GM12874 (cell line): Measurements from ENCODE around the gene EED.

Source experiments
- TF ChIP-seq, protein P1 (sequence below): IDR thresholded peaks from 2 replicates; pipeline ENCODE4 v1.5.1; 2011; ENCODE audit warnings: low read depth, mild to moderate bottlenecking, control low read depth, low read length, moderate library complexity; ENCODE audit not compliant: insufficient read depth

EED gene

GRCh38 chr11:86234831-86235461 is 9.6 kb upstream of the EED start:
- TF ChIP-seq, protein P1, sequence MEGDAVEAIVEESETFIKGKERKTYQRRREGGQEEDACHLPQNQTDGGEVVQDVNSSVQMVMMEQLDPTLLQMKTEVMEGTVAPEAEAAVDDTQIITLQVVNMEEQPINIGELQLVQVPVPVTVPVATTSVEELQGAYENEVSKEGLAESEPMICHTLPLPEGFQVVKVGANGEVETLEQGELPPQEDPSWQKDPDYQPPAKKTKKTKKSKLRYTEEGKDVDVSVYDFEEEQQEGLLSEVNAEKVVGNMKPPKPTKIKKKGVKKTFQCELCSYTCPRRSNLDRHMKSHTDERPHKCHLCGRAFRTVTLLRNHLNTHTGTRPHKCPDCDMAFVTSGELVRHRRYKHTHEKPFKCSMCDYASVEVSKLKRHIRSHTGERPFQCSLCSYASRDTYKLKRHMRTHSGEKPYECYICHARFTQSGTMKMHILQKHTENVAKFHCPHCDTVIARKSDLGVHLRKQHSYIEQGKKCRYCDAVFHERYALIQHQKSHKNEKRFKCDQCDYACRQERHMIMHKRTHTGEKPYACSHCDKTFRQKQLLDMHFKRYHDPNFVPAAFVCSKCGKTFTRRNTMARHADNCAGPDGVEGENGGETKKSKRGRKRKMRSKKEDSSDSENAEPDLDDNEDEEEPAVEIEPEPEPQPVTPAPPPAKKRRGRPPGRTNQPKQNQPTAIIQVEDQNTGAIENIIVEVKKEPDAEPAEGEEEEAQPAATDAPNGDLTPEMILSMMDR = no peak

DNA sequence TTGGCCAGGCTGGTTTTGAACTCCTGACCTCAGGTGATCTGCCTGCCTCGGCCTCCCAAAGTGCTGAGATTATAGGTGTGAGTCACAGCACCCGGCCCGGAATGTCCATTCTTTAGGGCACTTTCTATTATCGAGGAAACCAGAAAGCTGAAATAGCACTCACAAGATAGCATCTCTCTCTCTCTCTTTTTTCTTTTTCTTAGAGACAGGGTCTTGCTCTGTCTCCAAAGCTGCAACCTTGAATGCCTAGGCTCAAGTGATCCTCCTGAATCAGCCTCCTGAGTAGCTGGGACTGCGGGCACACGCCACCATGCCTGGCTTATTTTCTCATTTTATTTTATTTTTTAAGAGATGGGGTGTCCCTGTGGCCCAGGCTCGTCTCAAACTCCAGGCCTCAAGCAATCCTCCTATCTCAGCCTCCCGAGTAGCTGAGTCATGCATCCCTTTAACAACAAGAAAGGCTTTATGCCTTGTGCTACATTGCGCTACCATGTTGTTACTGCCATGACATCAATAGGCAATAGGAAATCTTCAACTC is 7.2 kb upstream of the EED start:
- TF ChIP-seq, protein P1 = no peak

DNA sequence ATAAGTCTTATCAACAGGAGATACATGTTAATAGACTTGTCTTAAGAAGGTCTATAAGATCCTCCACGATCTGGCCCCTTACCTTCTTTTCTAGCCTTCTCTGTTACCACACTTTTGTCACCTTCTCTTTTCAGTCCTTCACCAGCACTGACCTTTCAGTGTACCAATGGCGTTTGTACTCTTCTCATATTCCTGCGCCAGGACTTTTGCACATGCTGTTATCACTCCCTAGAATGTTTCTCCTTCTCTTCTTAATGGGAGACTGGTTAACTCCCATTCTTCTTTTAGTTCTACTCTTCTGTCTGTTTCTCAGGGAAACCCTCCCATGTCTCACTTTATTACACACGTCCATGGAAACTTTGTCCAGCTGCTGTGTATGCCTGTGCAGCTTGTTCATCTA is 4.4 kb upstream of the EED start:
- TF ChIP-seq, protein P1 = no peak

DNA sequence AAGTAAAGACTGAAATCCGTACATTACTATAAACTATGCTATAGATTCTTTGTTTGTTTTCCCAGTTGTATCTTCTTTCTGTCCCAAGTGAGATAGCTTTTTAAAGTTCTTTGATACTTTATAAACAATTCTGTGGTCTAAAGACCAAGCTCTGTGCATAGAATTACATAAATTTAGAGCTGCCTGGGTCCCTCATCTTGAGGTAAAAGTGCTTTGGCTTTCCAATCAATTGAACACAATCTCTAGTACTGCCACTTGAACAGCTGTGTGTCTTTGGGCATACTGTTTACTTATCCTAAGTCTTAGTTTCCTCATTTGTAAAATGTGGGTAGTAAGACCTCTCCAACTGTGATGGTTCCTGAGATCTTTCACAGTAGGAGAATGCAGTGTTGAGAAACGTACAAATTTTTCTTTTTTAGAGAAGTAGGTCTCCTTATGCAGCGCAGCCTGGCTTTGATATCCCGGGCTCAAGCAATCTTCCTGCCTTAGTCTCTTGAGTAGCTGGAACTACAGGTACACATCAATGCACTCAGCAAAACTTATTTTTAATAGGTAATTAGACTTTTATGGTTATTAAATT is 2.5 kb upstream of the EED start:
- TF ChIP-seq, protein P1 = no peak

GRCh38 chr11:86243396-86243795 is 1.2 kb upstream of the EED start:
- TF ChIP-seq, protein P1 = no peak

- TF ChIP-seq, protein P1 = no peak
Measured at GRCh38 chr11:86244063-86244521, 461 bp upstream of the EED start.

DNA sequence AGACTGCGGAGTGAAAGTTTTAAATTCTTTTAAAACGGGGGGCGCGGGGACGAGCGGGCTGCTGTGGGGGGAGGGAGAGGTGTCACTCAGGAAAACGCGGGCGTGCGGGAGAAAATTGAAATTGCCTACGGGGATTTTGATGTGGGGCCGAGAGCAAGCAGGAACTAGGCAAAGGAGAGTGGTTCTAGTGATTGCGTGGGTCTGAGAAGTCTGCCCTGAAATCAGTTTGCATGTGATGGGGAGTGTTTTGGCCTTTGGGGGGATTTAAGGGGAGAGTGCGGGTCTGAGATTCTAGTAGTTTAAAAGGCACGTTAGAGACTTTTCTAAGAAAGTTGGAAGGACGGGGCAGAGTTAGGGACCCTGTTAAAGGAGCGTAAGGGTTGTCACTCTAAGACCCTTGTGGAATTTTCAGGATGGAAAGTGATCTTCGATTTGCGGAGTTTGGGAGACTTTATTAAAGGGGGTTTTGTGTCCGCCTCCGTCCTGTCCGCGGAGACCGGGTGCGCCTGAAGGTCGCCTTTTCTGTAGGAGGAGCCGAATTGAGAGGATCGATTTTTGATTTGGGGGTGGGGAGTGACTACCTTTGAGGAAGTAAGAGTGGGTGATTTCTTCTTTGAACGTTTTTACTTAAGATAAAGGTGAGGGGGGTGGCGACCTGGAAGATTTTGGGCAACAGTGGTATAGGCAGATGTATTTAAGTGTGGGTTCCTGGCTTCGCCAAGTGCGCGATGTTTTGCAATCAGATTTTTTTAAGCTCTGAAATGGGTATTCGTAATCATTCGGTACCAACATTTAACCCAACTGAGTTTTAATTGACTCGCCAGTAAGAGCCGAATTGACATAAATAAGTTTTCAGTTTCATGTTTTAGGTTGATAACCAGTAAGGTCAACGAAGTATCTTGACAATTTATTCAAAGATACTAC is 1.1 kb downstream of the EED start:
- TF ChIP-seq, protein P1 = no peak
